ENCODE data around the gene PCK1. TPM values are rescaled to one million over a fixed set of nuclear protein-coding genes. Genes with fewer than 3 reads are reported as not detected.

Gene PCK1
- total RNA-seq, 2 donors from 2014 or later, result not detected

DNA sequence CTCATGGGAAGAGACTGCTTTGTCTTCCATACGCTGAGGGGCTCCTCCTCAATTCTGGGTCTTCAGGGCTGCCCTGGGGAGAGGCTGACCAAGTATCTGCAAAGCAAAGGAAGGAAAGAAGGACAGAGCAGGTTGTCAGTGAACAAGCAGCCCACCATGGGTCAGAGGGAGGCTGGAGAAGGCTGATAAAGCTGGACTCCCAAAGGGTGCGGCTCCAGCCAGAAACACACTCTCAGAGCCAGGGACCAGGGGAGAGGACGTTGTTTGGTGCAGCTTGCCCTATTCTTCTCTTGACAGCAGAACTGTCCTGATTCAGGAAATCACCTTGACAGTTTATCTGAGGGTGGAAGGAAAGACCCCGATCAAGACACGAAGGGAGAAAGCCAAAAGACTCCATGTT is 25.6 kb upstream of the PCK1 start:
- Histone ChIP-seq H3K36me3 (ENCODE audit: control insufficient read depth, insufficient read depth, low read length) (no peaks in the 10 kb centered on the region), H3K4me1 (ENCODE audit: control insufficient read depth, insufficient read depth, low read length) (no peaks in the 10 kb centered on the region), H3K9ac (ENCODE audit: extremely low read depth, low read length, poor library complexity, severe bottlenecking) (no peak overlapping the region), H3K27me3 (ENCODE audit: control insufficient read depth, insufficient read depth, low read length, poor library complexity, severe bottlenecking) (peaks cover under 1% of the 10 kb centered on the region), H3K27ac (ENCODE audit: low read depth, low read length) (no peak overlapping the region), H3K9me3 (ENCODE audit: control insufficient read depth, low read length) (peaks cover 15% of the 10 kb centered on the region), H3K4me3 (ENCODE audit: low read length) (no peak overlapping the region)
- peaks cover 49% of the 10 kb centered on the region for H3K9me3 Mint-ChIP-seq
- H3K27me3 Mint-ChIP-seq (ENCODE audit: insufficient read depth), result peaks cover 33% of the 10 kb centered on the region
- 94 to 100% methylated on average over 5 of the region's 5 CpGs for WGBS, 2 experiments (ENCODE audit: insufficient coverage in 1 of 2, insufficient read length in 1 of 2)
- TF ChIP-seq, protein P1, sequence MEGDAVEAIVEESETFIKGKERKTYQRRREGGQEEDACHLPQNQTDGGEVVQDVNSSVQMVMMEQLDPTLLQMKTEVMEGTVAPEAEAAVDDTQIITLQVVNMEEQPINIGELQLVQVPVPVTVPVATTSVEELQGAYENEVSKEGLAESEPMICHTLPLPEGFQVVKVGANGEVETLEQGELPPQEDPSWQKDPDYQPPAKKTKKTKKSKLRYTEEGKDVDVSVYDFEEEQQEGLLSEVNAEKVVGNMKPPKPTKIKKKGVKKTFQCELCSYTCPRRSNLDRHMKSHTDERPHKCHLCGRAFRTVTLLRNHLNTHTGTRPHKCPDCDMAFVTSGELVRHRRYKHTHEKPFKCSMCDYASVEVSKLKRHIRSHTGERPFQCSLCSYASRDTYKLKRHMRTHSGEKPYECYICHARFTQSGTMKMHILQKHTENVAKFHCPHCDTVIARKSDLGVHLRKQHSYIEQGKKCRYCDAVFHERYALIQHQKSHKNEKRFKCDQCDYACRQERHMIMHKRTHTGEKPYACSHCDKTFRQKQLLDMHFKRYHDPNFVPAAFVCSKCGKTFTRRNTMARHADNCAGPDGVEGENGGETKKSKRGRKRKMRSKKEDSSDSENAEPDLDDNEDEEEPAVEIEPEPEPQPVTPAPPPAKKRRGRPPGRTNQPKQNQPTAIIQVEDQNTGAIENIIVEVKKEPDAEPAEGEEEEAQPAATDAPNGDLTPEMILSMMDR (conservative IDR thresholded peaks at IDR 0.05), result no peak
- H3K27ac Mint-ChIP-seq, result no peak overlapping the region
- no peaks in the 10 kb centered on the region for H3K4me1 Mint-ChIP-seq
- no peak overlapping the region for H3K4me3 Mint-ChIP-seq
- DNase-seq, result no peak
- H3K36me3 Mint-ChIP-seq (ENCODE audit: low read depth), result no peaks in the 10 kb centered on the region

DNA sequence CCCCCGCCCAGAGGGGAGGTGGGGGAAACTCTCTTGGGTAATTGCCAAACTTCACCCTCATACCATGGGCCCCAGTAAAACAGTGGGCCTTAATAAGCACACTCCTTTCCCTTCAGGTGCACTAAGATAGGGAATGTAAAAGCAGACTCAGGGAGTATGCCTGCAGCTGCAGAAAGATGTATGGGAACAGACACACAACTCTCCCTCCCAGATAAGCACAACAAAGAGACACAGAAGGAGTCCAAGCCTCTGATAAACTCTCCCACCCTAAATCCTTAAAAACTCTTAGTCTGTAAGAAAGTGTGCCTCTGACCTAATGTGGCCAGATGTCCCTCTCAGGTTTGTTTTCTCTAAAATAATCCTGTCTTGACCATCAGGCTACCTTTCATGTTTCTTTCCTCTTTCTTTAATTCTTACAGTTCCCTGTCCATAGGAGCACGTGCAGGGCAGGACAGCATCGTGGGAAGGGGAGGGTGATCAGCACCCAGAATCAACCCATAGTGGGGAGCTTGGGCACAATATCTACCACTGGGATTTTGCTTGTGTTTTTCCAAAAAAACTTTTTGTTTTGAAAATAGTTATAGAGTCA is 24.7 kb upstream of the PCK1 start:
- H3K27ac ChIP-seq (ENCODE audit: low read depth, low read length), result no peak overlapping the region
- H3K27me3 ChIP-seq (ENCODE audit: control insufficient read depth, insufficient read depth, low read length, poor library complexity, severe bottlenecking), result peaks cover 8% of the 10 kb centered on the region
- H3K9me3 ChIP-seq (ENCODE audit: control insufficient read depth, low read length), result peaks cover 15% of the 10 kb centered on the region
- no peaks in the 10 kb centered on the region for H3K4me1 ChIP-seq (ENCODE audit: control insufficient read depth, insufficient read depth, low read length)
- no peak for DNase-seq
- no peak overlapping the region for H3K4me3 ChIP-seq (ENCODE audit: low read length)
- Mint-ChIP-seq H3K9me3 (peaks cover 49% of the 10 kb centered on the region), H3K27me3 (ENCODE audit: insufficient read depth) (peaks cover 37% of the 10 kb centered on the region), H3K4me1 (no peaks in the 10 kb centered on the region), H3K27ac (no peak overlapping the region), H3K4me3 (no peak overlapping the region), H3K36me3 (ENCODE audit: low read depth) (no peaks in the 10 kb centered on the region)
- TF ChIP-seq, protein P1 (conservative IDR thresholded peaks at IDR 0.05), result no peak
- 88% methylated on average over 3 of the region's 3 CpGs; no CpG with 5 or more reads in 1 of the 2 experiments for WGBS, 2 experiments (ENCODE audit: insufficient coverage in 1 of 2, insufficient read length in 1 of 2)
- no peak overlapping the region for H3K9ac ChIP-seq (ENCODE audit: extremely low read depth, low read length, poor library complexity, severe bottlenecking)
- no peaks in the 10 kb centered on the region for H3K36me3 ChIP-seq (ENCODE audit: control insufficient read depth, insufficient read depth, low read length)

DNA sequence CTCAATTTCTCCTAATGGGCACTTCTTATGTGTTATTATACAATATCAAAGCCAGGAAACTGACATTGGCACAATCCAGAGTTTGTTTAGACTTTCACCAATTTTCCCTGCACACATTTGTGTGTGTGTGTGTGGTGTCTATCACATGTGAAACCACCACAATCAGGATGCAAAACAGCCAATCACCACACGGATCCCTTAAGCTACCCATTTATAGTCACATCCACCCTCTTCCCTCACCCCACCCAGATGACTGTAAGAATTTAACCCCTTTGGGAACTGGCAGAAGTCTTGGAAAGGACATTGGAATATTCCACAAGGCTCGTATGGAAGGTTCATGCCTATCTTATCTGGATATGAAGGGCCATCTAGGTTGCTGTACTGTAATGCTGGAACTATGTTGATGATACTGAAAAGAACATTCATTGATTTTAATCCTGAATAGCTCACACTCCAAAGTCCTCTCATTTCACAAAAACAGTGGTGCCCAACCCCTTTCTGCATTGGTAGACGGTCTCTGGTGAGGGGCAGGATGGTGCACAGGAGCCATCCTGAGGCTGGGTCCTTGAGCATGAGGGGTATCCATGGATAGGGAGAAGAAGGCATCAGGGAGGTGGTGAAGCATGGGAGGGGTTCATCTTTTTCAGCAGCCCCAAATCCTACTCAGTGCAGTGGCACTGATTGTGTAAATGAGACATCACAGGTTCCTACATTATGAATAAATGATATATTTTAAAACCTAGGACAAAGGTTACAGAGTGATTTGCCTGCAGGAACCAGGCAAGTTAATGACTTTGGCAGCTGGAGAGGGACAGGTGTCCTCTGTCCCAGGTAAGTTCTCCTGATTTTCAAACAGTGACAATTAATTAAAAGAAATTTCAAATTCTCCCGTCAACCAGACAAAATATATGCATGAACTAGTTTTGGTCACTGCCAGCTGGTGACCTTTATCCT is 23.9 kb upstream of the PCK1 start:
- TF ChIP-seq, protein P1 (conservative IDR thresholded peaks at IDR 0.05), result no peak

More for the DNA sequence above, 23.9 kb upstream of the PCK1 start:
- peaks cover 15% of the 10 kb centered on the region for H3K9me3 ChIP-seq (ENCODE audit: control insufficient read depth, low read length)
- H3K27me3 ChIP-seq (ENCODE audit: control insufficient read depth, insufficient read depth, low read length, poor library complexity, severe bottlenecking), result peaks cover 14% of the 10 kb centered on the region
- no peak overlapping the region for H3K4me3 ChIP-seq (ENCODE audit: low read length)
- H3K4me1 Mint-ChIP-seq, result no peaks in the 10 kb centered on the region
- H3K4me1 ChIP-seq (ENCODE audit: control insufficient read depth, insufficient read depth, low read length), result no peaks in the 10 kb centered on the region
- WGBS, 2 experiments (ENCODE audit: insufficient coverage in 1 of 2, insufficient read length in 1 of 2), result 91 to 92% methylated on average over 1 to 4 of the region's 4 CpGs
- H3K9me3 Mint-ChIP-seq, result peaks cover 49% of the 10 kb centered on the region
- H3K36me3 Mint-ChIP-seq (ENCODE audit: low read depth), result no peaks in the 10 kb centered on the region
- no peaks in the 10 kb centered on the region for H3K36me3 ChIP-seq (ENCODE audit: control insufficient read depth, insufficient read depth, low read length)
- no peak overlapping the region for H3K27ac ChIP-seq (ENCODE audit: low read depth, low read length)
- H3K27me3 Mint-ChIP-seq (ENCODE audit: insufficient read depth), result peaks cover 41% of the 10 kb centered on the region
- H3K4me3 Mint-ChIP-seq, result no peak overlapping the region
- DNase-seq, result no peak
- H3K27ac Mint-ChIP-seq, result no peak overlapping the region
- no peak overlapping the region for H3K9ac ChIP-seq (ENCODE audit: extremely low read depth, low read length, poor library complexity, severe bottlenecking)

Data from endodermal cell (in vitro differentiated cells).